ENCODE measurements around the gene JAG1.

The JAG1 gene

DNA sequence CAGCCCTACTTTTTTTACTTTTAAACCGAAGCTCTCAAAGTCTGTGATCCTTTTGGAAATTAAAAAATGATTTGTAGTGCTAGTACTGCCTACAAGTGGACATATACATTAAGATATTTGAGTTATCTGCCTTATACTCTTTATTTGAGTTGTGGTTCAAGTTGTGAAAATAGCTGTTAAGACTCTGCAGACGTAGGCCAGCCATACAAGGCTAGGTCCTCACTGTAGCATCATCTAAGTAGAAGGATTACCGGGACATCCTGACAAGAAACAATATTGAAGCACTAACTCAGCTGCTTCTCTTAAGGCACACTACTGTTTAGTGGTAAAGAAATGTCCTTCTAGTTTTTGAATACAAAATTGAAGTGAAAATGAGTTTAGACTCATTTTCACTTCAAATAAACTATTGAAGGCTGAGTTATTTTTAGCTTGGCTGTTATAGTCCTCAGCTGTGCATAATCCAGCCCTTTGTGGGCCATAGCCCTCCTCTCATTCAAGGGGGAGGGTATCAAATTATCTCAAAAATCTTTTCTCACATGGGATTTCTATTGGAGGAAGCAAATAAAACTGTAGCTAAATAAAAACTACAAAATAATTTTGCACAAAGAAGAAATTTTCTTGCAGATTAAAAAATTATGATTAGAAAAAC, 68.1 kb downstream of the JAG1 start:
- Histone ChIP-seq H3K9me3 (ENCODE audit: control insufficient read depth, insufficient read depth, low read length) (no peaks in the 10 kb centered on the region), H3K4me1 (ENCODE audit: control insufficient read depth, low read length) (no peaks in the 10 kb centered on the region), H3K9me2 (replicated peaks; ENCODE audit: control insufficient read depth, low read length) (no peaks in the 10 kb centered on the region), H3F3A (ENCODE audit: control insufficient read depth, insufficient read depth) (no peaks in the 10 kb centered on the region), H3K4me2 (ENCODE audit: low read length) (no peak overlapping the region), H3K27ac (ENCODE audit: low read depth, low read length) (no peak overlapping the region), H4K20me1 (ENCODE audit: control insufficient read depth, insufficient read depth, low read depth, low read length) (no peaks in the 10 kb centered on the region), H3K27me3 (ENCODE audit: control insufficient read depth, low read length) (no peaks in the 10 kb centered on the region), H3K36me3 (ENCODE audit: control insufficient read depth, low read length) (peaks cover 3% of the 10 kb centered on the region; the same call in 1 of the 2 replicates), H3K4me3 (ENCODE audit: low read length) (no peak overlapping the region), H3K79me2 (ENCODE audit: control insufficient read depth, low read length) (no peaks in the 10 kb centered on the region)
- TF ChIP-seq EZH2phosphoT487 (IDR thresholded peaks at IDR 0.05; ENCODE audit: borderline replicate concordance, low read length): no peak
- TF ChIP-seq, protein P1, sequence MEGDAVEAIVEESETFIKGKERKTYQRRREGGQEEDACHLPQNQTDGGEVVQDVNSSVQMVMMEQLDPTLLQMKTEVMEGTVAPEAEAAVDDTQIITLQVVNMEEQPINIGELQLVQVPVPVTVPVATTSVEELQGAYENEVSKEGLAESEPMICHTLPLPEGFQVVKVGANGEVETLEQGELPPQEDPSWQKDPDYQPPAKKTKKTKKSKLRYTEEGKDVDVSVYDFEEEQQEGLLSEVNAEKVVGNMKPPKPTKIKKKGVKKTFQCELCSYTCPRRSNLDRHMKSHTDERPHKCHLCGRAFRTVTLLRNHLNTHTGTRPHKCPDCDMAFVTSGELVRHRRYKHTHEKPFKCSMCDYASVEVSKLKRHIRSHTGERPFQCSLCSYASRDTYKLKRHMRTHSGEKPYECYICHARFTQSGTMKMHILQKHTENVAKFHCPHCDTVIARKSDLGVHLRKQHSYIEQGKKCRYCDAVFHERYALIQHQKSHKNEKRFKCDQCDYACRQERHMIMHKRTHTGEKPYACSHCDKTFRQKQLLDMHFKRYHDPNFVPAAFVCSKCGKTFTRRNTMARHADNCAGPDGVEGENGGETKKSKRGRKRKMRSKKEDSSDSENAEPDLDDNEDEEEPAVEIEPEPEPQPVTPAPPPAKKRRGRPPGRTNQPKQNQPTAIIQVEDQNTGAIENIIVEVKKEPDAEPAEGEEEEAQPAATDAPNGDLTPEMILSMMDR (IDR thresholded peaks at IDR 0.05; ENCODE audit: low read depth, low read length, poor library complexity, severe bottlenecking): no peak

DNA sequence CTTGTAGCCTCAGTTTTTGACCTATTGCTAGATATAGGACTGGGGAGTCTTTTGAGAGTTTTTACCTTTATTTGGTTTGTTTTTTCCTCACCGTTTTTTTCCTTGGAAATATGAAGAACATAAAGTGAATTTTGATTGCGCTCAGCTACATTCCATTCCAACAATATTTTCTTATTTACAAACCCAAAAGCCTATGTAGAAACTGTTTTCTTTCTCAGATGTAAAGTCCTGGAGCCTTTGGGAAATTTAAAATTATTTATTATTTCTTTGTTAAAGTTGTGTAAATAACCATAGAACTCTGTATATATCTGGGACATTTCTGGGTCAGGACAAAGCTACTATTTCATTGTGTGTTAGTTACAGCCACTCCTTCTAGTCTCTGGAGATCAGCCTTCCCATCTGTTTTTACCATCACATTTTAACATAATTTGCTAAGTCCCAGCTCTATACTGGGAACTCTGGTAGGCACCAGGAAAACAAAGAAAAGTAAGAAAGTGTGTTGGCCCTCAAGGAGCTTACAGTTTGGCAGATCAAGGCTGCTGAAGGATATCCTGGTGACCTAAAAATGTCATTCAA, 68.8 kb downstream of the JAG1 start:
- peaks cover 8% of the 10 kb centered on the region; the same call in 1 of the 2 replicates for H3K36me3 ChIP-seq (ENCODE audit: control insufficient read depth, low read length)
- H3F3A ChIP-seq (ENCODE audit: control insufficient read depth, insufficient read depth): no peaks in the 10 kb centered on the region
- no peak overlapping the region for H3K27ac ChIP-seq (ENCODE audit: low read depth, low read length)
- H3K27me3 ChIP-seq (ENCODE audit: control insufficient read depth, low read length): no peaks in the 10 kb centered on the region
- no peaks in the 10 kb centered on the region for H3K4me1 ChIP-seq (ENCODE audit: control insufficient read depth, low read length)
- no peak overlapping the region for H3K4me2 ChIP-seq (ENCODE audit: low read length)
- no peak overlapping the region for H3K4me3 ChIP-seq (ENCODE audit: low read length)
- TF ChIP-seq, protein P1 (IDR thresholded peaks at IDR 0.05; ENCODE audit: low read depth, low read length, poor library complexity, severe bottlenecking): no peak
- TF ChIP-seq EZH2phosphoT487 (IDR thresholded peaks at IDR 0.05; ENCODE audit: borderline replicate concordance, low read length): no peak
- H3K9me3 ChIP-seq (ENCODE audit: control insufficient read depth, insufficient read depth, low read length): no peaks in the 10 kb centered on the region
- H4K20me1 ChIP-seq (ENCODE audit: control insufficient read depth, insufficient read depth, low read depth, low read length): no peaks in the 10 kb centered on the region
- no peaks in the 10 kb centered on the region for H3K9me2 ChIP-seq (replicated peaks; ENCODE audit: control insufficient read depth, low read length)
- no peaks in the 10 kb centered on the region for H3K79me2 ChIP-seq (ENCODE audit: control insufficient read depth, low read length)

DNA sequence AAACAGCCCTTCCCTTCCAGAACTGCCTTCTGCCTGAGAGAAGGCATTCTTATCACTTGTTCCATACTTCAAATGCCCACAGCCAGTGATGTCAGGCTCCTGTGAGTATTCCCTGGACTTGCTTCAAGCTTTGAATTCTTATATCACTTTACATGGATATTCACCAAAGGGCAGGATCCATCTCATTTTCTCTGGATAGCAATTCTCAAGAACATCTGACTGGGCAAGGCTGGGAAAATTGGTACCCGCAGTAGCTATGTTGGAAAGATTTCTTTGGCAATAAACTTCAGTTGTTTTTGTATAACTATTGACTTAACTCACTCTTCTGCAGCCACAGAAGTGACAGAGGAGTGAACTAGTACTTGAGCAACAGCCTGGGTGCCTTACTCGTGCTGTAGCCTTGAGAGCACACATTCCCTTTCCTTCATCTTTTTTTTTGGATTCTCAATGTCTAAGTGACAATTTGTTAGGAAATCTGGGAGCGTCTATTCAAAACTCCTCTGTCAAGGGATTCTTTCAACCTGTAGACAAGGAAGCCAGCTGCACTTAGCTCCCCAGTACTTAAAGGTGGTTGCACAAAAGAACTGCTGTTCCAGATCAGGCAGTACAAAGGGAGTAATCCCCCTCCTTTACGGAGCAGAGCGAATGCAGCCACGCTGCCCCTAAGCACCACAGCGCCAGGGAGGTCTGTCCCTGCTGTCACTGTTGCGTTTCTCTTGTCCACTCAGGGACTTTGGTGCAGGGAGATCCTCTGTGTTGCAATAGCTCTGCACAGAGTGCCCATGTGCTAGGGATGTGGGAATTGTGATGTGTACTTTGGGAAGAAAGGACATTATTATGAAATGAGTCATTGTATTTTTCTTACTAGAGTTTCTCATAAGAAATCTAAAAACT, 69.6 kb downstream of the JAG1 start:
- H3K27me3 ChIP-seq (ENCODE audit: control insufficient read depth, low read length): no peaks in the 10 kb centered on the region
- no peak overlapping the region for H3K4me3 ChIP-seq (ENCODE audit: low read length)
- TF ChIP-seq, protein P1 (IDR thresholded peaks at IDR 0.05; ENCODE audit: low read depth, low read length, poor library complexity, severe bottlenecking): no peak
- no peak for TF ChIP-seq EZH2phosphoT487 (IDR thresholded peaks at IDR 0.05; ENCODE audit: borderline replicate concordance, low read length)
- H3K4me1 ChIP-seq (ENCODE audit: control insufficient read depth, low read length): no peaks in the 10 kb centered on the region
- no peaks in the 10 kb centered on the region for H3F3A ChIP-seq (ENCODE audit: control insufficient read depth, insufficient read depth)
- H3K27ac ChIP-seq (ENCODE audit: low read depth, low read length): no peak overlapping the region
- no peaks in the 10 kb centered on the region for H3K79me2 ChIP-seq (ENCODE audit: control insufficient read depth, low read length)
- no peaks in the 10 kb centered on the region for H4K20me1 ChIP-seq (ENCODE audit: control insufficient read depth, insufficient read depth, low read depth, low read length)
- peaks cover 8% of the 10 kb centered on the region; the same call in 1 of the 2 replicates for H3K36me3 ChIP-seq (ENCODE audit: control insufficient read depth, low read length)
- no peaks in the 10 kb centered on the region for H3K9me3 ChIP-seq (ENCODE audit: control insufficient read depth, insufficient read depth, low read length)
- H3K9me2 ChIP-seq (replicated peaks; ENCODE audit: control insufficient read depth, low read length): no peaks in the 10 kb centered on the region
- no peak overlapping the region for H3K4me2 ChIP-seq (ENCODE audit: low read length)

All from DOHH2 (cell line).